ENCODE data around the gene ETFA. TPM values are rescaled to one million over a fixed set of nuclear protein-coding genes. Genes with fewer than 3 reads are reported as not detected.

ETFA gene
- total RNA-seq, 1 donor from 2014 or later = 107 TPM

DNA sequence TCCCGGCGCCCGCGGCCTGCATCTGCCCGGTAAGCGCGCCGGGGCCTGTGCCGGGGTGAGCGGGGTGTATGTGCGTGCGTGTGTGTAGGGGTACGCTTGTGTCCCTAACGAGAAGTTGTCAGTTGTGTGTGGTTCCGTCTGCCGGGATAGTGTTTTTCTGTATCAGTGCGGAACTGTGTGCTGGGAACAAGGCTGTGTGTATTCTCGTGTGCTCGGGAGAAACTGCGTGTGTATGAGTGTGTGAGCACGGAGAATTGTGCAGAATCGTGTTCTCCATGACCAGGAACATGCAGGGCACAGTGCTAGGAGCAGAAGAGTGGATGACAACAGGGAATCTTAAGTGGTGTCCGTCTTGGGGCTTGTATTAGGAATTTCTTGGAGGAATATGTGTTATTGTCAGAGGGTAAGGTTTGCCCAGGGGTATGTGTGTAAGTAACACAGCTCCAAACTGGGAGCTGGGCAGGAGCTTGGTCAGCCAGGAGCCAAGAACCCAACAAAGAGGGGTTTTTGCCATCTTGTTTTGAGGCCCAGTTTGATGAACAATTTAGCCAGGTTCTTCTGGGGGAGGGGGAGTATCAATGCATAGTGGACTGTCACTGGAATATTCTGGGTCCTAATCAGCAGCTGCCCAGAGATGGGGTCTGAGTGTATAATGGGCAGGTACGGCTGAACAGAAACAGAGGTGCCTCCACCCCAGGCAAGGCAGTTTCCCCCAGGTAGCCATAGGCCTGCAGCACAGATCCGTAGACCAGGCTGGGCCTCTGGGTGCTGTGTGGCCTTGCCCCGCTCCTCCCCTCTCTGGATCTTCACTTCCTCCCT lies 27.4 kb upstream of the ETFA start:
- DNase-seq (ENCODE audit: low spot score in 2 of 2, unreplicated experiment in 2 of 2) = no peak
- Mint-ChIP-seq H3K36me3 (no peaks in the 10 kb centered on the region), H3K27me3 (ENCODE audit: low read depth) (peaks cover 93% of the 10 kb centered on the region), H3K27ac (peak overlapping the region; percentile 55), H3K4me3 (peak overlapping the region; percentile 59), H3K9me3 (no peaks in the 10 kb centered on the region), H3K4me1 (peaks cover 50% of the 10 kb centered on the region)
- TF ChIP-seq, protein P1, sequence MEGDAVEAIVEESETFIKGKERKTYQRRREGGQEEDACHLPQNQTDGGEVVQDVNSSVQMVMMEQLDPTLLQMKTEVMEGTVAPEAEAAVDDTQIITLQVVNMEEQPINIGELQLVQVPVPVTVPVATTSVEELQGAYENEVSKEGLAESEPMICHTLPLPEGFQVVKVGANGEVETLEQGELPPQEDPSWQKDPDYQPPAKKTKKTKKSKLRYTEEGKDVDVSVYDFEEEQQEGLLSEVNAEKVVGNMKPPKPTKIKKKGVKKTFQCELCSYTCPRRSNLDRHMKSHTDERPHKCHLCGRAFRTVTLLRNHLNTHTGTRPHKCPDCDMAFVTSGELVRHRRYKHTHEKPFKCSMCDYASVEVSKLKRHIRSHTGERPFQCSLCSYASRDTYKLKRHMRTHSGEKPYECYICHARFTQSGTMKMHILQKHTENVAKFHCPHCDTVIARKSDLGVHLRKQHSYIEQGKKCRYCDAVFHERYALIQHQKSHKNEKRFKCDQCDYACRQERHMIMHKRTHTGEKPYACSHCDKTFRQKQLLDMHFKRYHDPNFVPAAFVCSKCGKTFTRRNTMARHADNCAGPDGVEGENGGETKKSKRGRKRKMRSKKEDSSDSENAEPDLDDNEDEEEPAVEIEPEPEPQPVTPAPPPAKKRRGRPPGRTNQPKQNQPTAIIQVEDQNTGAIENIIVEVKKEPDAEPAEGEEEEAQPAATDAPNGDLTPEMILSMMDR (IDR thresholded peaks at IDR 0.05; ENCODE audit: unreplicated experiment) = no peak

DNA sequence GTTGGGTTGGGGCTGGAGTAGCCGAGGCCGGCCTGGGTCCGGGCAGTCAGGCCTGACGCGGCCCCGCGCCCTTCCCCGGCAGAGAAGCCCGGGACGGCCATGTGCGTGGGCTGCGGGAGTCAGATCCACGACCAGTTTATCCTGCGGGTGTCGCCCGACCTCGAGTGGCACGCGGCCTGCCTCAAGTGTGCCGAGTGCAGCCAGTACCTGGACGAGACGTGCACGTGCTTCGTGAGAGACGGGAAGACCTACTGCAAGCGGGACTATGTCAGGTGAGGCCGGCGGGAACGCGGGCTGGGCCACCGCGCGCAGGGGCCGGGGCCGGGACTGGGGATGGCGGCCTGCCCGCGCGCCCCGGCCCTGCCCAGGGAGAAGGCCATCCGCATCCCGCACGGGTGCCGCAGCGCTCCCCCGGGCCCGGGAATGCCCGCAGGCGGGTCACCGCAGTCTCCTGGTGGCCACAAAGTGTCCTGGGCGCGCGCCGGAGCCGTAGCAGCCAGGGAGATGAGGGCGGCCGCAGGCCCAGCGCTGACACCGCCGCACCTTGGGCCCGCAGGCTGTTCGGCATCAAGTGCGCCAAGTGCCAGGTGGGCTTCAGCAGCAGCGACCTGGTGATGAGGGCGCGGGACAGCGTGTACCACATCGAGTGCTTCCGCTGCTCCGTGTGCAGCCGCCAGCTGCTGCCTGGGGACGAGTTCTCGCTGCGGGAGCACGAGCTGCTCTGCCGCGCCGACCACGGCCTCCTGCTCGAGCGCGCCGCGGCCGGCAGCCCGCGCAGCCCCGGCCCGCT lies 26.6 kb upstream of the ETFA start:
- no peaks in the 10 kb centered on the region for H3K9me3 Mint-ChIP-seq
- H3K36me3 Mint-ChIP-seq = no peaks in the 10 kb centered on the region
- H3K27ac Mint-ChIP-seq = no peak overlapping the region
- peaks cover 44% of the 10 kb centered on the region for H3K4me1 Mint-ChIP-seq
- peak in 1 of 2 experiments; percentile 53 for DNase-seq (ENCODE audit: low spot score in 2 of 2, unreplicated experiment in 2 of 2)
- peaks cover 93% of the 10 kb centered on the region for H3K27me3 Mint-ChIP-seq (ENCODE audit: low read depth)
- H3K4me3 Mint-ChIP-seq = peak overlapping the region; percentile 64
- TF ChIP-seq, protein P1 (IDR thresholded peaks at IDR 0.05; ENCODE audit: unreplicated experiment) = no peak

DNA sequence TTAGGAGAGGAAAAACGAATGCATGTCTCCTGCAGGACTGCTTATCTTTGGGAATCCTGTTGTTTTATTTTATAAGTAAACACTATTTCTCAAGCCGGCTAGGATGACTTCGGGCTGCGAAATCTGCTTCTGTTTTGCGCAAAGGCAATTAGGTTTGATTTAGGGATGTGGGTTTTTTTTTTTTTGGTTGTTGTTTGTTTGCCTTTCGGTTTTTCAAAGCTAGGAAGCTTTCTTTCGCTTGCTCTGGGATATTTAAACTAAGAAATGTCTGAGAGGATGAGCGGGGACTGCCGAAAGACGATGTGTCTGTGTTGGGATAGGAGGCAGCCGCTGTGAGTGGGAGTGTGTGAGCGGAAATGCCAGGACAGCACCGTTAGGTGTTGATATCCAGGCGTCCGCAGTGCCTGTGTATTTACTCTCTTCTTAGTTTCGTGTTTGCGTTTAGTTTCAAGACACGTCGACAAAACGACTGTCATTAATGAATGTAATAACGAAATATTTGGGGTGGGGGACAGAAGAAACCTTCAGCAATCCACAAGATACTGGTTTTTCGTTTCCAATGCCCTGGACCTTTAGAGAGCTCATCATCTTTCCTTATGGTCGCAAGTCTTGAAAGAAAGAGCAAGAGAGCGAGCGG lies 25.9 kb upstream of the ETFA start:
- H3K4me3 Mint-ChIP-seq = peak overlapping the region; percentile 64
- H3K9me3 Mint-ChIP-seq = no peaks in the 10 kb centered on the region
- H3K27ac Mint-ChIP-seq = peak overlapping the region; percentile 41
- TF ChIP-seq, protein P1 (IDR thresholded peaks at IDR 0.05; ENCODE audit: unreplicated experiment) = no peak
- no peaks in the 10 kb centered on the region for H3K36me3 Mint-ChIP-seq
- peaks cover 44% of the 10 kb centered on the region for H3K4me1 Mint-ChIP-seq
- H3K27me3 Mint-ChIP-seq (ENCODE audit: low read depth) = peaks cover 97% of the 10 kb centered on the region
- no peak for DNase-seq (ENCODE audit: low spot score in 2 of 2, unreplicated experiment in 2 of 2)

DNA sequence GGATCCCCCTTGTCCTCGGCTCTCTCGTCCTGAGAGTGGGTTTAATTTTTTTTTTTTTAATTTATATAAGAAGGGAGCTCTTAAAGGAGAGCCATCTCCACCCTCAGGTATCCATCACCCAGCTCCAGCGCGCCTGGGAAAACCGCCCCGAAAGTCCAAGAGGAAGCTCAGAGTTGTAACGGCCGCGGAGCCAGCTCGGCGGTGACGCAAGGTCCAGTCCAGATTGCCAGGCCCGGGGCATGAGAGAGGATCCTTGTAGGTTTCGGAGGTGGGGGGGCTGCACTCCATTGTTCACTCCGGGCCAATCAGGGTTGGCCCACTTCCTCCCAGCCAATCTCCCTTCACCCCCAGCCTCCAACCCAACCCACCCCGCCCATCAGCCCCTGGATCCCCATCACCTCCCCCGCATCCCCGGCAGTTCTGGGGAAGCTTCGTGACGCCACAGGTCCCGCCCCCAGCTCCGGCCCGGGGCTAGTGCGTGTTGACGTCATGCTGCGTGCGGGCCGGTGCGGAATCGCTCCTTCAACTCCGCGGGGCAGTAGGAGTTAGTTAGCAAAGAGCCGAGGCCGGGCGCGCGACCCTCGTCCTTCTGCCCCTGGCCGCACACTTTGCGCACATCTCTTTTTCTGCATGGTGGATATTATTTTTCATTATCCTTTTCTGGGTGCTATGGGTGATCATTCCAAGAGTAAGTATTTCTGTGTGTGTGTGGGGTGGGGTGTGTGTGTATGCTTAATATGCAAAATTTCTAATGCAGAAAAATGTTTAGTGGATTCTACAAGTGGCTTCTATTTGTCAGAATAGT lies 25.2 kb upstream of the ETFA start, which contains the start of gene ISL2:
Gene ISL2, plus strand, starts transcription at position 520 of the 805 bp plus-strand sequence. Its CDS starts 111 bp downstream, at position 631.
- H3K4me3 Mint-ChIP-seq = peak within 1 kb of the TSS; percentile 64
- TF ChIP-seq, protein P1 (IDR thresholded peaks at IDR 0.05; ENCODE audit: unreplicated experiment) = no peak
- peak; percentile 62 to 73 for DNase-seq (ENCODE audit: low spot score in 2 of 2, unreplicated experiment in 2 of 2)
- H3K36me3 Mint-ChIP-seq = no peaks in the 10 kb centered on the region
- H3K27ac Mint-ChIP-seq = peak within 1 kb of the TSS; percentile 75
- peaks cover 90% of the 10 kb centered on the region for H3K27me3 Mint-ChIP-seq (ENCODE audit: low read depth)
- no peaks in the 10 kb centered on the region for H3K9me3 Mint-ChIP-seq
- peaks cover 36% of the 10 kb centered on the region for H3K4me1 Mint-ChIP-seq
